Caco-2 (cell line): ENCODE data around the gene TRNAU1AP. TPM values are rescaled to one million over a fixed set of nuclear protein-coding genes. Genes with fewer than 3 reads are reported as not detected.
A peak's percentile ranks its signal among the peaks of the same experiment; 100 is the strongest.

ENCODE experiments used
- BruUV-seq: library from RNA; stranded (reverse); fragments of 400-500 nt; replicated peaks from 2 replicates; lab custom pipeline; 2021; lab: Mats Ljungman, UMichigan
- CTCF ChIA-PET: fragments of 300-600 bp; sonication (Branson Sonifier 250); formaldehyde crosslinking; loops from one replicate; lab custom pipeline; 2022; ENCODE audit warnings: antibody characterized with exemption; lab: Charles Lee
- POLR2A ChIA-PET: fragments of 300-600 bp; sonication (Branson Sonifier 250); formaldehyde crosslinking; loops from one replicate; lab custom pipeline; 2022; ENCODE audit warnings: antibody characterized with exemption; lab: Charles Lee
- DNase-seq, 2 experiments: peaks; one replicate each; pipeline versions ENCODE4 v3.0.0 to v3.0.0-alpha.2; 2020 to 2022
- H3K27me3 ChIP-seq: replicated peaks from 2 replicates; pipeline ENCODE4 v1.6.0; 2011; ENCODE audit warnings: low read length; ENCODE audit not compliant: control insufficient read depth, insufficient read depth
- H3K36me3 ChIP-seq: 2 replicates; pipeline ENCODE4 v1.5.1; 2011; ENCODE audit warnings: low read length; ENCODE audit not compliant: control insufficient read depth, insufficient read depth
- H3K4me1 ChIP-seq: fragments of 250-450 bp; sonication (Bioruptor Pico); 2 replicates; pipeline ENCODE4 v1.5.1; 2020; ENCODE audit warnings: mild to moderate bottlenecking
- H3K4me3 ChIP-seq: 2 replicates; pipeline ENCODE4 v1.5.1; 2011; ENCODE audit warnings: low read depth, mild to moderate bottlenecking, control low read depth, low read length
- H3K9me3 ChIP-seq: fragments of 250-450 bp; sonication (Bioruptor Pico); 2 replicates; pipeline ENCODE4 v1.5.1; 2020; ENCODE audit warnings: mild to moderate bottlenecking, moderate library complexity
- H3K27ac Mint-ChIP-seq: one replicate; pipeline ENCODE4 v1.8.0; 2022; ENCODE audit warnings: mixed read lengths; ENCODE audit not compliant: unreplicated experiment
- H3K27me3 Mint-ChIP-seq: one replicate; pipeline ENCODE4 v1.8.0; 2022; ENCODE audit warnings: mixed read lengths; ENCODE audit not compliant: insufficient read depth, unreplicated experiment
- H3K36me3 Mint-ChIP-seq: one replicate; pipeline ENCODE4 v1.8.0; 2022; ENCODE audit warnings: mild to moderate bottlenecking, mixed read lengths; ENCODE audit not compliant: insufficient read depth, unreplicated experiment
- H3K4me1 Mint-ChIP-seq: one replicate; pipeline ENCODE4 v1.8.0; 2022; ENCODE audit warnings: low read depth, mixed read lengths; ENCODE audit not compliant: unreplicated experiment
- H3K4me3 Mint-ChIP-seq: one replicate; pipeline ENCODE4 v1.8.0; 2022; ENCODE audit warnings: mild to moderate bottlenecking, moderate library complexity, mixed read lengths; ENCODE audit not compliant: unreplicated experiment
- H3K9me3 Mint-ChIP-seq: one replicate; pipeline ENCODE4 v1.8.0; 2022; ENCODE audit warnings: mixed read lengths; ENCODE audit not compliant: unreplicated experiment
- intact Hi-C: fragments of 100-400 bp; cut with micrococcal nuclease; formaldehyde crosslinking; loops from one replicate; pipeline ENCODE4 v1.10.0; 2022; ENCODE audit not compliant: unreplicated experiment
- total RNA-seq: library from RNA; stranded (reverse); gene quantifications from 2 replicates; pipeline ENCODE4 v1.2.3, GENCODE V29; 2022
- TF ChIP-seq, protein P1 (sequence below), 2 experiments: fragments of 200-600 bp in 1 of 2; IDR thresholded peaks; 1 replicate in 1 of 2; 2 replicates in 1 of 2; pipeline versions ENCODE4 v1.5.1 to v1.8.0; 2011 to 2022; ENCODE audit warnings: antibody characterized with exemption in 1 of 2, control low read depth in 1 of 2, inconsistent platforms in 1 of 2, low read depth in 1 of 2, low read length in 1 of 2, mild to moderate bottlenecking in 1 of 2, moderate library complexity in 1 of 2; ENCODE audit not compliant: insufficient read depth in 1 of 2, severe bottlenecking in 1 of 2, unreplicated experiment in 1 of 2

TRNAU1AP gene
- total RNA-seq, 1 experiment from 2014 or later = 23.1 TPM

GRCh38 chr1:28606771-28607170, 53.9 kb downstream of the TRNAU1AP start:
- Histone ChIP-seq H3K9me3 (no peaks in the 10 kb centered on the region), H3K36me3 (no peaks in the 10 kb centered on the region; the same call in 1 of the 2 replicates), H3K4me3 (no peak overlapping the region), H3K27me3 (no peaks in the 10 kb centered on the region), H3K4me1 (peaks cover 22% of the 10 kb centered on the region)
- Mint-ChIP-seq H3K4me3 (no peak overlapping the region), H3K36me3 (no peaks in the 10 kb centered on the region), H3K27me3 (no peaks in the 10 kb centered on the region), H3K4me1 (no peaks in the 10 kb centered on the region), H3K9me3 (no peaks in the 10 kb centered on the region), H3K27ac (no peak overlapping the region)
- POLR2A ChIA-PET = interaction anchor here (0.6 to 3.0 kb wide), 3 partner anchors 24 to 130 kb away, joined by 3 to 14 read pairs (median 3); partner anchors contain the start of genes TAF12 and YTHDF2
- intact Hi-C loops = no loop called here
- peak; percentile 68 to 69 for DNase-seq
- TF ChIP-seq, protein P1, sequence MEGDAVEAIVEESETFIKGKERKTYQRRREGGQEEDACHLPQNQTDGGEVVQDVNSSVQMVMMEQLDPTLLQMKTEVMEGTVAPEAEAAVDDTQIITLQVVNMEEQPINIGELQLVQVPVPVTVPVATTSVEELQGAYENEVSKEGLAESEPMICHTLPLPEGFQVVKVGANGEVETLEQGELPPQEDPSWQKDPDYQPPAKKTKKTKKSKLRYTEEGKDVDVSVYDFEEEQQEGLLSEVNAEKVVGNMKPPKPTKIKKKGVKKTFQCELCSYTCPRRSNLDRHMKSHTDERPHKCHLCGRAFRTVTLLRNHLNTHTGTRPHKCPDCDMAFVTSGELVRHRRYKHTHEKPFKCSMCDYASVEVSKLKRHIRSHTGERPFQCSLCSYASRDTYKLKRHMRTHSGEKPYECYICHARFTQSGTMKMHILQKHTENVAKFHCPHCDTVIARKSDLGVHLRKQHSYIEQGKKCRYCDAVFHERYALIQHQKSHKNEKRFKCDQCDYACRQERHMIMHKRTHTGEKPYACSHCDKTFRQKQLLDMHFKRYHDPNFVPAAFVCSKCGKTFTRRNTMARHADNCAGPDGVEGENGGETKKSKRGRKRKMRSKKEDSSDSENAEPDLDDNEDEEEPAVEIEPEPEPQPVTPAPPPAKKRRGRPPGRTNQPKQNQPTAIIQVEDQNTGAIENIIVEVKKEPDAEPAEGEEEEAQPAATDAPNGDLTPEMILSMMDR (IDR thresholded peaks at IDR 0.05; ENCODE audit: insufficient read depth in 1 of 2, low read depth in 1 of 2, low read length in 1 of 2, severe bottlenecking in 1 of 2, unreplicated experiment in 1 of 2) = no peak
- CTCF ChIA-PET = interaction anchor here (1.0 to 1.1 kb wide), 3 partner anchors 37 to 270 kb away, joined by 3 read pairs; partner anchors contain the start of gene YTHDF2
- BruUV-seq = no TSS peak

- no peak overlapping the region for H3K4me3 ChIP-seq
- CTCF ChIA-PET = no interaction called here
- H3K27ac Mint-ChIP-seq = no peak overlapping the region
Measured at GRCh38 chr1:28613175-28613574, 60.3 kb downstream of the TRNAU1AP start.

More at GRCh38 chr1:28613175-28613574, 60.3 kb downstream of the TRNAU1AP start:
- no TSS peak for BruUV-seq
- TF ChIP-seq, protein P1 (IDR thresholded peaks at IDR 0.05; ENCODE audit: insufficient read depth in 1 of 2, low read depth in 1 of 2, low read length in 1 of 2, severe bottlenecking in 1 of 2, unreplicated experiment in 1 of 2) = no peak
- no peak for DNase-seq
- H3K36me3 Mint-ChIP-seq = peaks cover 8% of the 10 kb centered on the region
- no peaks in the 10 kb centered on the region for H3K36me3 ChIP-seq
- no peaks in the 10 kb centered on the region for H3K4me1 ChIP-seq
- no peaks in the 10 kb centered on the region for H3K9me3 Mint-ChIP-seq
- intact Hi-C loops = no loop called here
- no peaks in the 10 kb centered on the region for H3K27me3 ChIP-seq
- POLR2A ChIA-PET = no interaction called here
- no peaks in the 10 kb centered on the region for H3K9me3 ChIP-seq
- no peaks in the 10 kb centered on the region for H3K4me1 Mint-ChIP-seq
- H3K27me3 Mint-ChIP-seq = no peaks in the 10 kb centered on the region
- H3K4me3 Mint-ChIP-seq = no peak overlapping the region

Other genes with a start within 250 kb of the TRNAU1AP start
- gene MED18, start 224.0 kb upstream of the TRNAU1AP start, total RNA-seq = 7.3 and 9.0 TPM in 2 replicates
- gene PHACTR4, start 183.3 kb upstream of the TRNAU1AP start, total RNA-seq = 31.1 and 35.5 TPM in 2 replicates
- 52.1 and 54.0 TPM in 2 replicates for gene RCC1, start 47.0 kb upstream of the TRNAU1AP start, total RNA-seq
- gene RAB42, start 39.2 kb downstream of the TRNAU1AP start, total RNA-seq = 2.5 and 2.9 TPM in 2 replicates
- gene TAF12, start 90.0 kb downstream of the TRNAU1AP start, total RNA-seq = 9.7 and 11.3 TPM in 2 replicates
- not detected in 2 replicates for gene RNU11, start 95.5 kb downstream of the TRNAU1AP start, total RNA-seq
- 4.3 and 5.2 TPM in 2 replicates for gene GMEB1, start 115.7 kb downstream of the TRNAU1AP start, total RNA-seq
- 45.8 and 51.5 TPM in 2 replicates for gene YTHDF2, start 183.9 kb downstream of the TRNAU1AP start, total RNA-seq